Measurements from ENCODE around the gene NDUFA13.
A peak's percentile ranks its signal among the peaks of the same experiment; 100 is the strongest.
"Not testable (repeated sequence)": the region's sequence is repeated elsewhere in the genome, so short reads cannot be mapped to it uniquely, and the experiment has no call there.

Gene NDUFA13

DNA sequence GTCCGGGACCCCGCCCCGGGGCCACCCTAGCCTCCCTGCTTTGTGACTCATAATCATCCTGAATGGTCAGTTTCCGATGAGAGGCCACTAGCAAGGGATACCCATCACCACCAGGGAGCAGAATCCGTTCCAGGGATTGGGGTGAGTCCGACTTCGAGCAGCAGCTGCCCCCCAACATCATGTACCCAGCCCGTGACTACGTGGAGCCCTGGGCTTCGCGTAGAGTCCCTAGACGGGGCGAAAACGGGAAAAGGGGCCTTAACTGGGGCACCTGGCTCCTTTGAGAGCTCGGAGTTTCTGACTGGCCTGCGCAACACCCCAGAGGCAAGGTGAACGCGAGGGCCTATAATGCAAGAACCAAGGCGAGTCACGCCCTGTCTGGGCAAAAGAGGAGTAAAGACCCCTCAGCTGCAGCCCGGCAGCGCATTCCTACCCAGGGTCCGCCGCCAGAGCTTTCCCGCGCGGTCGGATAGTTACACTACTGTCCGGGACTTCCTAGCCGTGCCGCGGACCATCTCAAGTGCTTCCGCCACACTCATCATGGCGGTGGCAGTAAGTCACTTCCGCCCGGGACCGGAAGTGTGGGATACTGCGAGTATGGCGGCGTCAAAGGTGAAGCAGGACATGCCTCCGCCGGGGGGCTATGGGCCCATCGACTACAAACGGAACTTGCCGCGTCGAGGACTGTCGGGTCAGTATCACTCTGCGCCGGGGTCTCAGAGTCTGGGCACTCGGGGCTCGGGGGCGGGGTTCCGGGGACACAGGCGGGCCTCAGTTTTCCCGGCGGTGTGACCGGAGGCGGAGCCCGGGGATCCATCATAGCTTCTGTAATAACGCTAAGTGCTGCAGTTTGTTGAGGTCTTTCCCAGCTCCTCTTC is at the start of gene NDUFA13:
TSS of gene NDUFA13 (plus strand) at position 584 of the 878 bp plus-strand sequence. CDS start at position 598, 14 bp downstream.
- DNase-seq = peak; percentile 72 to 89

DNA sequence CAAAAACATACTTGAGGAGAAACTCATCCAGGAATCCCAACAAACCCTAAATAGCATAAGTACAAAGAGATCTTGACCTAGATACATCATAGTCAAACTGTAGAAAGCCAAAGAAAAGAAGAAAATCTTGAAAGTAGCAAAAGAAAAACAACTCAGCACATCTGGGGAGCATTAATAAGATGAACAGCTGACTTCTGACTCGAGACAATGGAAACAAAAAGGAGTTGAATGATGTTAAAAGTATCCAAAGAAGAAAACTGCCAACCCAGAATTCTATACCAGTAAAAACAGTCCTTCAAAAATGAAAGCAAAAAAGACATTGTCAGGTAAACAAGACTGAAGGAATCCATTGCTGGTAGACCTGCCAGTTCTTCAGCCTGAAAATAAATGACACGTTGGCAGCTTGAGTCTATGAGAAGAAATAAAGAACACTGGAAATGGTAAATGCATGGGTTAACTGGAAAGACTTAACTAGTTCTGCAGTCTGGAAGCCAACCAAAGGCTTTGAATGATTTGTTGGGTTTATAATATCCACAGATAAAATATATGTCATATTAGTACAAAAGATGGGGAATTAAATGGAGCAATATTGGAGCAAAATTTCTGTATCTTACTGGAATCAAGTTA is 47.5 kb upstream of the NDUFA13 start:
- DNase-seq = no peak

DNA sequence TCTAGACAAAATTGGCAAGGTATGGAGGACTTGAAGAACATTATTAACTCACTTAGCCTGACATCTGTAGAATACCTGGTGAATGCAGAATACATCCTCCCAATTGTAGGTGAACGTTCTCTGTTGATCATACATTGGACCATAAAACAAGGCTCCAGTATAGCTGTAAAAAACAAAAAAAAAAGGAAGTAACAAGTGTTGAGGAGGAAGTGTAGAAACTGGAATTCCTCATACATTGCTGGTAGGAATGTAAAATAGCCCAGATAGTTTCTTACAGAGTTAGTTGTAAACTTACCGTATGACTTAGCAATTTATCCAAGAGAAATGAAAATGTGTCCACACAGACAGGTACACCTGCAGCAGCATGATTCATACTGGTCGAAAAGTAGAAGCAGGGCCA is 45.4 kb upstream of the NDUFA13 start:
- DNase-seq = no peak

DNA sequence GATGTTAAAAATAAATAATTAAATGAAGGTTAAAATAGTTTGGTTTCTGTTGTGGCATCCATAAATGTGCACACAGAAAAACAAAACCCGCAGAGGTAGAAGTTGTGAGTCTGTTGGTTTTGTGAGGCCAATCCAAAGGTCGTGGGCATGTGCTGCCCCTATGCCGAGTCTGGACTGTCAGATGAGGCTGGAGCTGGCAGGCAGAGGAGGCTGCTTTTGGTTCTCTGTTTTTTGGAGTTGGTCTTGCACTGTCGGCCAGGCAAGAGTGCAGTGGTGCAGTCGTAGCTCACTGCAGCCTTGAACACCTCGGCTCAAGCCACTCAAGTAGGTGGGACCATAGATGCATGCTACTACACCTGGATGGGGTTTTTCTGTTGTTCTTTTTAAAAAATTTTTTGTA is 44.3 kb upstream of the NDUFA13 start:
- no peak for DNase-seq

DNA sequence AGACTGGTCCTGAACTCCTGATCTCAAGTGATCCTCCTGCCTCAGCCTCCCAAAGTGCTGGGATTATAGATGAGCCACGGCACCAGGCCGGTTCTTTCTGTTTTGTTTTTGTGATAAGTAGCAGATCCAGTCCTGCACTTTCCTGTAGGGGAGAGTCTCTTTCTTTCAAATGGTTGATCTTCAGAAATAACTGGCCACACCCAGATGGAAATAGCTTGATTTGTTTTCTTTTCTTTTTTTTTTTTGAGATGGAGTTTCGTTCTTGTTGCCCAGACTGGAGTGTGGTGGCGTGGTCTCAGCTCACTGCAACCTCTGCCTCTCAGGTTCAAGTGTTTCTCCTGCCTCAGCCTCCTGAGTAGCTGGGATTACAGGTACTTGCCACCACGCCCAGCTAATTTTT is 43.9 kb upstream of the NDUFA13 start:
- DNase-seq = not testable (repeated sequence)

DNA sequence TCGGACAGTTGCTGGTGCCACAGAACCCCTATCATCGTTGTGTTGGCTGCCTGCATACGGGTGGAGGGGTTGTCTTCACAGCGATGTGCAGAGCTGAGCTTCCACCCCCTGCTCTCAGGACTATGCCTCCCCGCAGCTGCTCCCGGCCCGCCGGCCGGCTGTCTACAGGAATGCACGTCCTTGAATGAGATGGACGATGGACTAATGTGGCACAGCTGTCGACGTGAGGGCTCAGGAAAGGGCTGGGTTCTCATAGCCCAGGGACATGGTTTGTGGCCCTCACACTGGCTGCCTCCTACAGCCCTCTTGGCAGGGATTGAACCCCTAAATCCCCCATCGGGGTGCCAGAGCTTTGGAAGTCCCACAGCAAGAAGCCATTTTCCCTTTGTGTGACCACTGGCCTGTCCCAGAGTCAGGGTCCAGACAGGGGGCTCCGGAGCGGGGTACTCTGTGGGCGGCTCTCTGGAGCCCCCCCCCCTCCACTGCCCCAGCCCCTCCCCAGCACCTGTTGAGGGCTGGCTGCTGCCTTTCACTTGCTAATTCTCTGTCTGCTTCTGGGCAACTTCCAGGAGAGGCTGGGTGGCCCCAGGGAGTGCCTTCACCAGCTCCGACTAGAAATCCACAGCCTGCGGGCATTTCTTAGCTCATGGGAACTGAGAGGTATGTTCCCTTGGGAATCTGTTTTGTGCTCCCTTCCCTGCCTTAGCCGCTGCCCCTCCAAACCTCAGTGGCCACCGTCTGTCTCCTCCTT is 40.8 kb upstream of the NDUFA13 start:
- DNase-seq = no peak

DNA sequence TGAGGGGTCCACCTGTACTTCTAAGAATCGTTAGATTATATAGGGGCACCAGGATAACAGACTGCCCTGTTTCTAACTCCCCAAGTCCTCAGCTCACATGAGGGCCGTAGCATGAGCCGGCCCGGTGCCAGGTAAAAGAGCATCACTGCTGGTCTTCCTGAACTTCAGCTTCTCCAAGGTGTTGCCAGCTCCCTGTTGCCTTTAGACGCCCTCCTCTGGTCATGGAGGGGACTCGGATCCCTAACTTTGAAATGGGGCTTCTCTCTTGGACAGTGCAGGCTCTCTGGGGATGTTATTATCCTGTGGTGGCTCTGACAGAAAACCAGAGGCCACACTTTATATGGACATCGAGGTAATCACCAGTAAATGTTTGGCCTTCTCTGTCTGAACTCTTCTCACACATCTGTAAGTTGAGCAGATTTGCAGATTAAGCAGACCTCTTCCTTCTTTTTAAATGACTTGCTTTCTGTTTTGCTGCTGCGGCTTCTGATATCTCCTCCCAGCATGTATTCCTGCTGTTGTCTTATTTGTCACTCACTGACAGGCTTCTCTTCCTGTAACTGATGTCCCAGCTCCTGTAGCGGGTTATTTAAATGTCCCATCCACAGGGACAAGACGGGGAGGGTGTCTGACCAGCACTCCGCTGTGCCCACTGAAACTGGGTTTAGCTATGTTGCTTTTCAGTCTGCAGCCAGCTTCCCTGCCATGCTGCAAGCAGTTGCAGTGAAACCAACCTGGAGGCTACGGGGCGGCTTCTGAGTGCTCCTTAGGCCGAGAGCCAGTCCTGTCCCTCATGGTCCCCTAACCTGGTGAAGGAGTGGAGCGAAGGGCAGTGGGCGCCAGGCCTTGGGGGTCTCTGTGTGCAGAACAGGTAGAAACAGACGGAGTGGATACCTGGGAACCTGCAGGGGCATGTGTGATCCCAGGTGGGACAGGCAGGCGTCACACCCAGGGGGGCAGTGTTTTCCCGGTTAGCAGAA is 39.9 kb upstream of the NDUFA13 start:
- DNase-seq = no peak

DNA sequence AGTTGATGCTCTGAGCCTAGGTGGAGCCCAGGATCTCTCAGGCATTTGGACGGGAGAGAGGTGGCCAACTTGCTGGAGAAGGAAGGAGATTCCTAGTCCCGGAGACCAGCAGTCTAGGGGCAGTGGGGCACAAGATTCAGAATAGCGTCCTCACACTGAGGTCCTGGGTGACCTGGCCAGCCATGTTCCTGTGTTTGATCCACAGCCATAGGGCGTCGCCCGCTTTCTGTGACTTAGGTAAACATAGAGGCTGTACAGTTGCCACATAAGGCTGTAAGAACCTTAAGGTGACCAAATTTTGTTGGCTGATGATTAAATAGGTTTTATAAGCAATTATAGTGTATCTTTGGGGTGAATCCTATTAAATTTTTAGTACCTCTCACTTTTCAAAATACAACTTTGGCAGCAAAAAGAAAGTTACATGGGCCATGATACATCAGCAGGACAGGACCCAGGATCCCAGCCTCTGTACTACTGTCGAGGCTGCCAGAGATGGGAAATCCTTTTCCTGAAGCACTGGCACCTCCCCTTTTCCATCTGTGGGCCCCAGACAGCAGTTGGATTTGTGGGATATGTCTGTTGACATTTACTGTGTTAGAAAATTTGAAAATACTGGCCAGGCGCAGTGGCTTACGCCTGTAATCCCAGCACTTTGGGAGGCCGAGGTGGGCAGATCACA is 38.2 kb upstream of the NDUFA13 start:
- no peak for DNase-seq

DNA sequence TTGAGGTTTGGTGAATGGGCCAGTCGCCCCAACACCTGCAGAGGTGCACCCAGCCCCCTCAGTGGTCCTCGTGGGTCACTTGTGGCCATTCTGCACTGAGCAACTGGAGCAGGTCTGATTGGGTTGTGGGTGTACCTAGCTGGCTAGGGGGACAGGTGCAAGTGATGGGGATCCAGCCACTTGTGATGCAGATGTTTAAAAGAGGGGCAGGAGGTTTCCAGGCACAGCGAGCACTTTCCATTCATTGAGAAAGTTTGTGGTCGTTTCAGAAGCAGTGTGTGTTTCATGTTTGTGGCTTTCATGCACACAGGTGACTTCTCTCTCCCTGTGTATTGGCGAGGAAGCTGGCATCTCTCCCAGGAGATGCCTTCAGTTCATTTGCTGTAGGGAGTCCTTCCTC is 35.3 kb upstream of the NDUFA13 start:
- DNase-seq = no peak

DNA sequence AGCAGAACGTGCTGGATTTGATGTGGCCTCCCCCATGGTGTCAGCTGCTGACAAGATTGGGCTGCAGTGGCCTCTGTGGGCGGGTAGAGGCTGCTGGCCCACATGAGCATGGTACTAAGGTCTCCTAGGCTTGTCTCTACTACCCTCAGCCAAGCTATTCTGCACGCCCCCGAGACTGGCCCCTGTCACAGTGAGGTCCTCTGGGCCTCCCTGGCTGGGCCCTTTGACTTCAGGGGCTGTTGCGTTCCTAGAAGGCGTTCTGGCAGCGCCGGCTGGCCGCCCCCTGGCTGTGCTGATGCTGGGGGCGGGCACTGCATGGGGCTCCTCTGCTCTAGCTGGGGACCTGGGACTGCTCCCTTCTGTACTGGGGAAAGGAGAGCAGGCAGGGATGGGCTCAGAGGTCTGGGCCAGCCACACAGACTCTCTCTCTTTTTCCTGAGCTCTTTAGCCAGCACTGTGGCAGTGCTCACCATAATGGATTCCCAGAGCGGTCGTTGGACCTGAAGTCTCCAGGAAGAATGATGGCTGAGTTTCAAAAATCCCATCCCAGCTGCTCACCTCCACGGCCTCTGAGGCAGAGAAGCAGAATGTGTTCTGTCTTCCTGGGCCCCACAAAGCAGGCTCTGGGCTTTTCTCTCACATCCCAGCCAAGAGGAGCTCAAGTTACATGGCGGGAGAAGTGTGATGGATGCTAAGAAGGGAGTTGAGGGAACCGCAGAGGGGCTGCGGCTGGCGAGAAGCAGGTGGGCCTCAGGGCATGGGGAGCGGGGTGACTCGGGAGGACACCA is 33.0 kb upstream of the NDUFA13 start:
- no peak for DNase-seq

DNA sequence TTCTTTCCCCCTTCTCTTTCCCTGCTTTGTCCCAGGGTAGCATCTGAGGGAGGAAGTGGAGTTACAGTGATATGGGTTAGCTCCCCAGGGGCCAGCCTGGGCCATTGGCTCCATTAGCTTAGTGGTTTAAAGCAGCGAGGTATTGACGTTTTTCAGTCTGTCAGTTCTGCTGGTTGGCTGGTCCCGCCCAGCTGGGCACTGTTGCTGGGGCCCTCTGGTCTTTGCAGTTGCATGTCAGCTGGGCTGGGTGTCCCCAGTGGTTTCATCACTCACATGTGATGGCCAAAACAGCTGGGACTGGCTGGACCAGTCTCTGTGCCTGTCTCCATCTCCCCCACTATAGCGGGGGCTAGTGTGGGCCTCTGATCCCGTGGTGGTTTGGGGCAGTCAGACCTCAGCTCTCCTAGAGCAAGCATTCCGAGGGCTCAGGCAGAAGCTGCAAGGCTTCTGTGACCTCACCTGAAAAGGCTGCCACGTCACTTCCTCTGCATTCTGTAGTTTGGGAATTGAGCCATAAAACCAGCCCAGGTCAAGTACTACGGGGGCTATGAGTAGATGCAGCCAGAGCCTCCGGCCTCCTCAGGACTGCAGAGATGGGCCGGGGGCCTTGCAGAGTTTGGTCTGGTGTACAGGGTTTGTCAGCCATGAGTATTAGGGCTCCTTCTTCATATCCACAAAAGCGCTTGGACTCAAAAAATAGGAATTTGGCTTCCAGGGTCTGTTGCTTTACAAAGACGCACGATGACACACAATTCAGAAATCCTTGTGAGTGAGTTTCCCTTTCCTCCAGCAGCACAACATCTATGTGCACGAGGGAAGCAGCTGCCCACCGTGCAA is 30.6 kb upstream of the NDUFA13 start:
- DNase-seq = no peak

DNA sequence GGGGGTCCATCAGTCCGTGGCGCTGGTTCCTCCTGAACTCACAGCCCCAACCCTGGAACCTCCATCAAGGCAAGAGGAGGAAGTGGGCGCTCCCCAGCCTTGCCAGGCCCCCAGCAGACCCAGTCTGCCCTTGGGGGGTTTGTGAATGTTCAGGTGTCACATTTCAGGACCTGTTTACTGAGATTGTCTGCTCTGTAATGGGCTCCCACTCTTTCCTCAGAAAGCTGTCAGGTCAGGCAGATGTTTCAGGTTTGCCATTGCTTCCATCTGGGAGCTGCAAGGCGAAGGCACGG is 30.1 kb upstream of the NDUFA13 start:
- DNase-seq = no peak

DNA sequence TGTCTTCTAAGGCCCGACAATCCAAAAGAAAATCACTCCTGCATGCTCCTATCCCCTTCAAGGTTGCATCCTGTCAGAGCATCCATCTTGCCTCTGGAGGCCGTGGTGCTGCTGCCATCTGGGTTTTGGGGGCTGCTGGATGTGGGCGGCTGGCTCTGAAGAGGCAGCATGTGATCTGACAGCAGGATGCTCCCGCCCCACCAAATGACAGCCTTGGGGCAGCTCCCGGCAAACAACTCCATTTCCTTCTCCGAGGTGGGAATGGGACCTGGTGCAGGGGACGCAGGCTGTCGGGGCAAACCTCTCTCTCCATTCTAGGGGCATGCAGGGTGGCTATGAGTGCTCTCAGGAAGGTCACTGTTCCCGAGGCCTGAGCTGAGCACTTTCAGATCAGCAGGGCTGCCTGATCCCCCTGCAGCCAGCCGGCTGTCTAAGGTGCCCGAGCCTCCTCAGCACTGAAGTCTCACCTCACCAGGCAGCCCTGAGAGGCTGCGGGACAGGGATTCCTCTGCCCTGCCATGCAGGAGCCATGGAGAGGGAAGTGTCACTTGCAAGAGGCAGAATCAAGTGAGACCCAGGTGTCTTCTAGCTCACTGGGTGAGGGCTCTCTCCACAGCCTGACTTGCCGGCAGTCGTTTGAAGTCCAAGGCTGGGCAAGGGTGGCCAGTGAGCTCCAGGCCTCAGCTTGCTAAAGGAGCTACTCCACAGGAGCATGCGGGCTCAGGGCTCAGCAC is 29.5 kb upstream of the NDUFA13 start:
- DNase-seq = no peak

DNA sequence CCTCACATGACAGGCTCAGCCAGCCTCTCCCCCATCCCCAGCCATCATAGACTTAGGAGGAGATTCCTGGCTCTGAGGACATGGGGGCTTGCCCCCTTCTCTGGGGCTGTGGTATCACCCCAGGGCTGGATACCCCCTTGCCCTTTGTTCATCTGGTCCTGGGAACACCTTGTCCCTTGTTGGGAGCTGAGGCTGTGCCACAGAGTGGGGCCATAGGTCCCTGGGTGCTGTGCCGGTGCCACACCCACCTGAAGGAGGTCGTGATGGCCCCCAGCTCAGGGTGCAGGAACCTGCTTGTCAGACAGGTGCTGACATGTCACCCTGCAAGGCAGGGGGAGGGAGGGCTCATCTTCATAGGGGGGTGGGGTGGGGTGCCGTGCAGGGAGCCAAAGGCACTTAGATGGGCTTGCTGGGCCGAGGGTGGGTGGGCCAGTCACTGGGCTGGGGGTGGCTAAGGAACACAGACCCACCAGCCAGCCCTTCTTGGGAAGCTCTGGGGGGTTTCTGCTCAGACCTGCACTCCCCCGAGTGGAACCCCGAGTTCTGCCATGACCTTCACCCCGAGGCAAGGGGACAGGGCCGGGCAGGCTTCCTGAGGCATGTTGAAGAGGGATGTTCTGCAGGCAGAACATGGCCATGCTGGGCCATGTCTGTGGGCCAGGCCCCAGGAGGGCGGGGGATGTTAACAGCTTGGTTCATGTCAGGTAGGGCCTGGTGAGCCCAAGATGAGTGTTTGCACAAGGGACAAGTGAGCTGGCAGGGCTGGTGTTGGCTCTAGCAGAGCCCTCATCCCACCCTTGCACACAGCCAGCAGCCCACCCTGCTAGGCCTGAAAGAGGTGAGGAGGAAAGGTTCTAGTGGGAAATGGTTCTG is 28.7 kb upstream of the NDUFA13 start:
- DNase-seq = no peak

DNA sequence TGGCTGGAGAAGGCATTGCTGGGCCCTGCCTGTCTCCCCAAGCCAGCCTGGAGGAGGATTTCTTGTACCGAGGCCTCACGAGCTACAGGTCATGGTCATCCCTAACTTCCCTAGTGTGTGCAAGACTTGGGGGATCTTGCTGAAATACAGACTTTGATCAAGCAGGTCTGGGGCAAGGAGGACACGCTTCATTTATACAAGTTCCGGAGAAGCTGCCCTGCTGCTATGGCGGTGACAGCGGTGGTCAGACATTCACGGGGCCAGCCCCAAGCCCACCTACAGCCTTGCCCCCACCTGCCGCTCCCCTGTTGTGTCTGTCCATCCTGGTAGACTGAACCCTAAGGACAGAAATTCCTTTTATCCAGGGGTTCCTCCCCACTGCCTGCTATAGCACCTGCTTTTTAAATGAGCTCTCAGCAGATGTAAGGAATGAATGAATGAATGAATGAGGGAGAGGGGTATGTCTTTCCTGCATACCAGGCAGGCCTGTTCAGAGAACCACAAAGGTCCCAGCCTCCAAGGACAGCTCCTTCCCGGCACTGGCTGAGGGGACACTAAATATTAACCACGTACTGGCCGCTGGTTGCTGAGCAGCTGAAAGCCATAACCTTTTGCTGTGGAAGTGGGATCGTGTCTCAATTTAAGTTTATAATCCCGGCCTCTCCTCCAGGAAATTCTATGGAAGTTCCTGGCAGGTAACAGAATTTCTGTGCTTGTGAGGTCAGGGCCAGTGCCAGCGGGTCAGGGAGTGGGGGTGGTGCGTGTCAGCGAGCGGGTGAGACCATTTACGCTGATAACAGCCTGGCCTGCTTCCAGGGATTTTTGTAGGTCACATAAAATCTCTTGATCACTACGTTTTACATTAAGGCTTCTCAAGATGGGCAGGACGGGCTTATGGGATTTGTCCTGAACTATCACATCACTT is 27.8 kb upstream of the NDUFA13 start:
- no peak for DNase-seq

DNA sequence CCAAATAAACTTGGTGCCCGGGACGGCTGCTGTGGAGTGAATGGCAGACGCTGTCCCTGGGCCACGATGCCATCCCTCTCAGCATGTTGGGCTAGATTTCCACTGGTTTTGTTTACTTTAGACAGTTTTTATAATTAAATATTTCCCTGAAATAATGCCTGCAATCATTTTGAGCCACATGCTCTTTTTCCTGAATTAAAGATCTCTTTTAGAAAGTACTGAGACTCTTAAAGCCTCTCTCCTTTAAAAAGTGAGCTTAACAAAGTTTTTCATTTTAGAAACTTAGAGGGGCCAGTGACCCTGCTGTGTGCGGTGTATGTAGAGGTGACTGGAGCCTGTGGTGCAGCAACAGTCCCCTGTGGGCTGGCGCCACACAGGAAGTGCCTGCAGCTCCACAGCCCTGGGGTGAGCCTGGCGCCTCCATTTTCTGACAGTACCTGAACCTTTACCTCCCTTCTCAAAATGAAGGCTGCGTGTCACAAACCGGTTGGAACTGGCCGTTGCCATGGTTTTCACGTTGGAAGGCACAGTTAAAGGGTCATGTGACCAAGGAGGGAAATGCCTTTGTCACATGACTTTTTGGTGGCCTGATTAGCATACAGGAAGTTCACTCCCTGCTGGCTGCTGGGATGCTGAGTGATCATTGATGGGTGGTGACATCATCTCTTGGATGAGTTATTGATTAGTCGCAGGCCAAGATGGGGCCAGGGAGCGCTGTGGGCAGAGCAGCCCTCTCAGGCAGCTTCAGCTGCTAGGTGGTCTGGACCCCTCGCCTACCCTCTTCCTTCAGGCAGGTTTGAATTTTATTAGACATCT is 26.9 kb upstream of the NDUFA13 start:
- DNase-seq = peak; percentile 34 to 48
